DOHH2 (cell line): Measurements from ENCODE around the gene RP2.

Experiments
- H3F3A ChIP-seq: fragments of 200-600 bp; sonication (generic), shearing (Covaris generic); 2 replicates; pipeline ENCODE4 v1.6.0; 2016; ENCODE audit warnings: antibody characterized with exemption, mild to moderate bottlenecking; ENCODE audit not compliant: control insufficient read depth, insufficient read depth
- H3K27ac ChIP-seq: fragments of 200-600 bp; sonication (generic); 2 replicates; pipeline ENCODE4 v1.5.1; 2014; ENCODE audit warnings: low read depth, mild to moderate bottlenecking, low read length, moderate library complexity
- H3K27me3 ChIP-seq: fragments of 200-600 bp; sonication (generic); 2 replicates; pipeline ENCODE4 v1.6.1; 2014; ENCODE audit warnings: mild to moderate bottlenecking, low read length, mixed read lengths; ENCODE audit not compliant: control insufficient read depth
- H3K36me3 ChIP-seq: fragments of 200-600 bp; sonication (generic); 2 replicates; pipeline ENCODE4 v1.6.1; 2014; ENCODE audit warnings: mild to moderate bottlenecking, low read length, moderate library complexity, mixed read lengths; ENCODE audit not compliant: control insufficient read depth
- H3K4me1 ChIP-seq: fragments of 200-600 bp; sonication (generic); 2 replicates; pipeline ENCODE4 v1.6.1; 2014; ENCODE audit warnings: mild to moderate bottlenecking, low read length, mixed read lengths; ENCODE audit not compliant: control insufficient read depth
- H3K4me2 ChIP-seq: fragments of 200-600 bp; sonication (generic); 2 replicates; pipeline ENCODE4 v1.6.0; 2014; ENCODE audit warnings: mild to moderate bottlenecking, low read length, moderate library complexity
- H3K4me3 ChIP-seq: fragments of 200-600 bp; sonication (generic); 2 replicates; pipeline ENCODE4 v1.5.1; 2014; ENCODE audit warnings: mild to moderate bottlenecking, low read length, mixed read lengths
- H3K79me2 ChIP-seq: fragments of 200-600 bp; sonication (generic); 2 replicates; pipeline ENCODE4 v1.6.1; 2014; ENCODE audit warnings: mild to moderate bottlenecking, low read length, mixed read lengths; ENCODE audit not compliant: control insufficient read depth
- H3K9me2 ChIP-seq: fragments of 200-600 bp; sonication (generic); replicated peaks from 2 replicates; pipeline ENCODE4 v1.6.1; 2014; ENCODE audit warnings: mild to moderate bottlenecking, low read length, mixed read lengths; ENCODE audit not compliant: control insufficient read depth
- H3K9me3 ChIP-seq: fragments of 200-600 bp; sonication (generic); 2 replicates; pipeline ENCODE4 v1.6.1; 2014; ENCODE audit warnings: antibody characterized with exemption, low read length, mixed read lengths; ENCODE audit not compliant: control insufficient read depth, insufficient read depth
- H4K20me1 ChIP-seq: fragments of 200-600 bp; sonication (generic); 2 replicates; pipeline ENCODE4 v1.6.0; 2014; ENCODE audit warnings: low read depth, mild to moderate bottlenecking, antibody characterized with exemption, low read length, moderate library complexity; ENCODE audit not compliant: control insufficient read depth, insufficient read depth
- EZH2phosphoT487 ChIP-seq: fragments of 200-600 bp; sonication (generic); IDR thresholded peaks from 2 replicates; pipeline ENCODE4 v1.6.1; 2017; ENCODE audit warnings: borderline replicate concordance, mild to moderate bottlenecking, antibody characterized with exemption, low read length, moderate library complexity, mixed read lengths
- TF ChIP-seq, protein P1 (sequence below): fragments of 200-600 bp; sonication (generic); IDR thresholded peaks from one replicate; pipeline ENCODE4 v1.5.1; 2014; ENCODE audit warnings: antibody characterized with exemption, mild to moderate bottlenecking, low read depth, low read length; ENCODE audit not compliant: poor library complexity, severe bottlenecking

RP2 gene

DNA sequence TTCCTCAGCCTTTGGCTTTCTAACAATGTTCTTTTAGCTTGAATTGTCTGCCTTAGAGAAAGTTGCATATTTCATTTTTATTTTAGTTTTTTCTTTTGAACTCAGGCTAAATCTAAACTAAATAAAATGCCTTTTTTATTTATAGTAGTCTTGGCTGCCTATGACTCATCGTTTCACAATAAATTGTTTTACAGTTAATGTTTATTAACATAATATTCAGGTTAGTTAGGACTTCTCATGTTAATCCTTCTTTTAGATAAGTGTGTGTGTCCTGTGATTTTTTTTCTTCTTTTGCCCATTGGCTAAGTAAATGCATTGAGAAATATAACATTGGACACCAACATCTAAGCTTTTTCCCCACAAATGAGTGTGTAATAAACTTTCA lies 1.6 kb downstream of the RP2 start:
- peaks cover 46% of the 10 kb centered on the region for H3K4me1 ChIP-seq
- H3F3A ChIP-seq: peaks cover 9% of the 10 kb centered on the region; the same call in 1 of the 2 replicates
- peak overlapping the region; percentile 76 for H3K27ac ChIP-seq
- peak overlapping the region; percentile 93 for H3K4me3 ChIP-seq
- H3K4me2 ChIP-seq: peak overlapping the region; percentile 75
- TF ChIP-seq EZH2phosphoT487: no peak
- TF ChIP-seq, protein P1, sequence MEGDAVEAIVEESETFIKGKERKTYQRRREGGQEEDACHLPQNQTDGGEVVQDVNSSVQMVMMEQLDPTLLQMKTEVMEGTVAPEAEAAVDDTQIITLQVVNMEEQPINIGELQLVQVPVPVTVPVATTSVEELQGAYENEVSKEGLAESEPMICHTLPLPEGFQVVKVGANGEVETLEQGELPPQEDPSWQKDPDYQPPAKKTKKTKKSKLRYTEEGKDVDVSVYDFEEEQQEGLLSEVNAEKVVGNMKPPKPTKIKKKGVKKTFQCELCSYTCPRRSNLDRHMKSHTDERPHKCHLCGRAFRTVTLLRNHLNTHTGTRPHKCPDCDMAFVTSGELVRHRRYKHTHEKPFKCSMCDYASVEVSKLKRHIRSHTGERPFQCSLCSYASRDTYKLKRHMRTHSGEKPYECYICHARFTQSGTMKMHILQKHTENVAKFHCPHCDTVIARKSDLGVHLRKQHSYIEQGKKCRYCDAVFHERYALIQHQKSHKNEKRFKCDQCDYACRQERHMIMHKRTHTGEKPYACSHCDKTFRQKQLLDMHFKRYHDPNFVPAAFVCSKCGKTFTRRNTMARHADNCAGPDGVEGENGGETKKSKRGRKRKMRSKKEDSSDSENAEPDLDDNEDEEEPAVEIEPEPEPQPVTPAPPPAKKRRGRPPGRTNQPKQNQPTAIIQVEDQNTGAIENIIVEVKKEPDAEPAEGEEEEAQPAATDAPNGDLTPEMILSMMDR: no peak
- no peaks in the 10 kb centered on the region for H3K9me2 ChIP-seq
- no peaks in the 10 kb centered on the region for H4K20me1 ChIP-seq
- no peaks in the 10 kb centered on the region; the same call in 1 of the 2 replicates for H3K36me3 ChIP-seq
- H3K79me2 ChIP-seq: peaks cover 67% of the 10 kb centered on the region
- H3K9me3 ChIP-seq: no peaks in the 10 kb centered on the region
- no peaks in the 10 kb centered on the region for H3K27me3 ChIP-seq

GRCh38 chrX:46838974-46839480 lies 2.2 kb downstream of the RP2 start:
- Histone ChIP-seq H3K4me1 (peaks cover 41% of the 10 kb centered on the region), H3K4me2 (peak overlapping the region; percentile 75), H3K9me2 (no peaks in the 10 kb centered on the region), H3K4me3 (peak overlapping the region; percentile 93), H3K27ac (peak overlapping the region; percentile 76; the same call in 1 of the 2 replicates), H3K36me3 (no peaks in the 10 kb centered on the region; the same call in 1 of the 2 replicates), H3K27me3 (no peaks in the 10 kb centered on the region), H3F3A (peaks cover 7% of the 10 kb centered on the region; the same call in 1 of the 2 replicates), H3K9me3 (no peaks in the 10 kb centered on the region), H3K79me2 (peaks cover 71% of the 10 kb centered on the region), H4K20me1 (no peaks in the 10 kb centered on the region)
- no peak for TF ChIP-seq EZH2phosphoT487
- TF ChIP-seq, protein P1: no peak

DNA sequence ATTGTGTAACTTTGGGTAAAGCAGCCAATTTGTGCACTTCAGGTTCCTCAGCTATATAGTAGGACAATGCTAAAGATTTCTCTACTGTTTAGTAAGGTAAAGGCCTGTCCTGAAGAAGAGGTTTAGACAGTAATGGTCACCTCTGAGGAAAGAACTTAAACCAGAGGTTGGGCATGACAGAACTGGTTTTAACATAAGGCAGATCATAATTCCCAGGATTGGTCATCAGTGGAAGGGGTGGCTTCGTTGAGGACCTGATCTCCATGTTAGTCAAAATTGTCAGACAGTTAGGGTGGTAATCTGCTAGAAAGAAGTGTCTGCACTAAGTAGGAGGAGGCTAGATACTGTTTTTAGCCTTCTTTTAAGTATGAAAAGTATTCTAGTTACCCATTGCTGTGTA lies 4.1 kb downstream of the RP2 start:
- no peaks in the 10 kb centered on the region for H4K20me1 ChIP-seq
- TF ChIP-seq EZH2phosphoT487: no peak
- TF ChIP-seq, protein P1: no peak
- no peaks in the 10 kb centered on the region for H3K27me3 ChIP-seq
- peaks cover 32% of the 10 kb centered on the region for H3K4me1 ChIP-seq
- H3K27ac ChIP-seq: peak overlapping the region; percentile 60
- H3K4me2 ChIP-seq: peak overlapping the region; percentile 82
- H3F3A ChIP-seq: peaks cover 7% of the 10 kb centered on the region; the same call in 1 of the 2 replicates
- no peaks in the 10 kb centered on the region for H3K9me2 ChIP-seq
- peak overlapping the region; percentile 67 for H3K4me3 ChIP-seq
- H3K79me2 ChIP-seq: peaks cover 84% of the 10 kb centered on the region
- H3K36me3 ChIP-seq: no peaks in the 10 kb centered on the region; the same call in 1 of the 2 replicates
- H3K9me3 ChIP-seq: no peaks in the 10 kb centered on the region
